ENCODE measurements around the gene TRAPPC3. TPM values are rescaled to one million over a fixed set of nuclear protein-coding genes. Genes with fewer than 3 reads are reported as not detected.
A peak's percentile ranks its signal among the peaks of the same experiment; 100 is the strongest.

The TRAPPC3 gene
- total RNA-seq, 4 donors from 2014 or later: 76.3 to 104 (median 83.2) TPM

DNA sequence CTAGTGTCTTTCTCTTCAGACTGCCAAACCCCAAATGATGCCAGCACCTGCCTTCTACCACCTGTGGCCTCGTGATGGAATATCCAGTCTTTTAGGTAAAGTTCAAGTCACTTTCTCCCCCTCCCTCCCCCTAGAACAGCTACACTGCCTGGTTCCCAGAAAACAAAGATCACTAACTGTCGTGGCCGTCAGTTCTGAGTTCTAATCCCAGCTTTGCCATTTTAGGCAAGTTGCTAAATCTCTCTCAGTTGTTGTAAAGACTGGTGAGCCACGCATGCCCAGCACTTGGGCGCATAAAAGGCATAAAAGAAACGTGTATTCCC lies 648 bp upstream of the TRAPPC3 start:
- TF ChIP-seq, protein P1, sequence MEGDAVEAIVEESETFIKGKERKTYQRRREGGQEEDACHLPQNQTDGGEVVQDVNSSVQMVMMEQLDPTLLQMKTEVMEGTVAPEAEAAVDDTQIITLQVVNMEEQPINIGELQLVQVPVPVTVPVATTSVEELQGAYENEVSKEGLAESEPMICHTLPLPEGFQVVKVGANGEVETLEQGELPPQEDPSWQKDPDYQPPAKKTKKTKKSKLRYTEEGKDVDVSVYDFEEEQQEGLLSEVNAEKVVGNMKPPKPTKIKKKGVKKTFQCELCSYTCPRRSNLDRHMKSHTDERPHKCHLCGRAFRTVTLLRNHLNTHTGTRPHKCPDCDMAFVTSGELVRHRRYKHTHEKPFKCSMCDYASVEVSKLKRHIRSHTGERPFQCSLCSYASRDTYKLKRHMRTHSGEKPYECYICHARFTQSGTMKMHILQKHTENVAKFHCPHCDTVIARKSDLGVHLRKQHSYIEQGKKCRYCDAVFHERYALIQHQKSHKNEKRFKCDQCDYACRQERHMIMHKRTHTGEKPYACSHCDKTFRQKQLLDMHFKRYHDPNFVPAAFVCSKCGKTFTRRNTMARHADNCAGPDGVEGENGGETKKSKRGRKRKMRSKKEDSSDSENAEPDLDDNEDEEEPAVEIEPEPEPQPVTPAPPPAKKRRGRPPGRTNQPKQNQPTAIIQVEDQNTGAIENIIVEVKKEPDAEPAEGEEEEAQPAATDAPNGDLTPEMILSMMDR (IDR thresholded peaks at IDR 0.05): no peak
- no peak for ATAC-seq (ENCODE audit: low FRiP score)
- no peak for DNase-seq (ENCODE audit: low spot score)

DNA sequence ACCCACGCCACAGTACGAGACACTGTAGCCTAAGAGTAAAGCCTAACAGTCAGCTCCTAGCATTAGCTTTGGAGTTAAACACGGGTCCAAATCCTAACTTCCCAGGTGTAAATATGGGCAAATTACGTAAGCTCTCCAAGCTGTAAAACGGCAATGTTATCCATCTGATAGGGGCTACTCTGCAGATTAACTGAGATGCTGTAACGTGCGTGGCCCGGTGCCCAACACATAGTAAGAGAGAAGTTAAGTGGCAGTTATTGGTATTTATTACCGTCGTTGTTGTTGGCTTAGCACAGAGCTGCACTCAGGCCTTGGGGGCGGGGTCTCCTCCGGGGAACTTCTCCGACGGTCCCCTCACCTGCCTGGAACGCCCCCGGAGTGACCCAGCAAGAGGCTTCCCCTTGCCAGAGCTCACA lies 457 bp downstream of the TRAPPC3 start:
- no peak for ATAC-seq (ENCODE audit: low FRiP score)
- TF ChIP-seq, protein P1 (IDR thresholded peaks at IDR 0.05): no peak
- DNase-seq (ENCODE audit: low spot score): peak; percentile 50

DNA sequence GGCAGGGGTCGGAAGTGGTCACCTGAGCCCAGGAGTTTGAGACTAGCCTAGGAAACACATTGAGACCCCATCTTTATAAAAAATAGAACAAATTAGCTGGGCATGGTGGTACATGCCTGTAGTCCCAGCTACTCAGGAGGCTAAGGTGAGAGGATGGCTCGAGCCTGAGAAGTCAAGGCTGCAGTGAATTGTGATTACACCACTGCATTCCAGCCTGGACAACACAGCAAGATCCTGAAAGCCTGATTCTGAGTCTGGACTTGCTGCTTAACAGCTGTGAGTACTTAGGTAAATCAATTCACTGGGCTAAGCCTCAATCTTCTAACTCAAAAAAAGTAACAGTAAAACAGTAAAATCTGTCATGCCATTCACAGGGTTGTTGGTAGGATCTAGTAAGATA lies 4.9 kb downstream of the TRAPPC3 start:
- ATAC-seq (ENCODE audit: low FRiP score) (no peak), DNase-seq (ENCODE audit: low spot score) (no peak)
- TF ChIP-seq, protein P1 (IDR thresholded peaks at IDR 0.05): no peak

DNA sequence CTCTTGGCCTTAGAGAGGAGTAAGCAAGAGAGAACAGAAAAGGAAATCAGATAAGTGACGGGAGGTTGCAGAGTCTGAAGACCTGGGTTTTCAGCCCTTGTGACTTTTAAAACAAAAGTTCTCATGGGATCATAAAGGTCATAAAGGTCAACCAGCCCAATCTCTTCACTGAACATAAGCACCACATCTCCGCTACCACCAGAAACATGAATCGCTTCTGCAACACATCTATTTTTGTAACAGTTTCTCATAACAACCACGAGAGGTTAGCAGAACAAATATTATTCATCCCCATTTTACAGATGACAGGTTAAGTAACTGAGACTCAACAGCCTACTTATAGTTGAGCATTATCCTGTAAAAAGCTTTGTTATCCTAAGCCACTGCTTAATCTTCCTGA lies 5.9 kb downstream of the TRAPPC3 start:
- ATAC-seq (ENCODE audit: low FRiP score): no peak
- DNase-seq (ENCODE audit: low spot score): no peak
- TF ChIP-seq, protein P1 (IDR thresholded peaks at IDR 0.05): no peak

DNA sequence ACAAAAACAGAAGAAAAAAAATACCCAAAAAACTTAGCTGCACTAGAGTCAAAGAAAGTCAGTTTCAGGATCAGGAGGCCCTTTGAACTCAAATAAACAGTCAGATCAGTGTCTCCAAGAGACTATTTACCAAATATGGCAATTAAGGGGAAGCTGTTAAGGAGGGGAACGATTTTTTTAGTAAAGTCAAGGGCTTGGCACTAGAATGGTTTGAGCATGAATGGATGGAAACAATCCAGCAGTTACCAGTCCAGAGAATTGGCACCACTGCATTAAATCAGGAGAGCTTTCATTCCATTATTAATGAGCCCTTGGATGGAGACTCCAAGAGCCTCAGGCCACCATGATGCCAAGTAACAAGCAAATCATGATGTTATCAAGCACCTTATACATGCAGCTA lies 7.2 kb downstream of the TRAPPC3 start:
- DNase-seq (ENCODE audit: low spot score) (no peak), ATAC-seq (ENCODE audit: low FRiP score) (no peak)
- TF ChIP-seq, protein P1 (IDR thresholded peaks at IDR 0.05): no peak

DNA sequence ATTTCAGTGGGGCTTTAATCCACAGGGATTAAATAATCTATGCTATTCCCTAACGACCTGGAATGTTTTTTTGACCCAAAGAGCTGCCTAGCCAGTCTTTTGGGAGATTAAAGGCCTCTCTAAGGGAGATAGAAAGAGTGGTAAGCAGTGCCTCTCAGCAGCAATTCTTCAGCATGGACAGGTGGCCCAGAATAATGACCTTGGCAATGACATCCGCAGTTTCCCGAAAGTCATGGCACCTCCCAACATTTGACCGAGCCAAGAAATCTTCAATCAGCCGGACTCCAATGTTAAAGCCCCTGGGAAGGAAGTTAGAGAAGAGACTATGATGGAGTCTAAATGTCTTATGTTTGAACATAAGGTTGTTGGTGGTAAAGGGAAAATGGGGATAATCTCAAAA lies 9.8 kb downstream of the TRAPPC3 start:
- ATAC-seq (ENCODE audit: low FRiP score): no peak
- TF ChIP-seq, protein P1 (IDR thresholded peaks at IDR 0.05): no peak
- no peak for DNase-seq (ENCODE audit: low spot score)

DNA sequence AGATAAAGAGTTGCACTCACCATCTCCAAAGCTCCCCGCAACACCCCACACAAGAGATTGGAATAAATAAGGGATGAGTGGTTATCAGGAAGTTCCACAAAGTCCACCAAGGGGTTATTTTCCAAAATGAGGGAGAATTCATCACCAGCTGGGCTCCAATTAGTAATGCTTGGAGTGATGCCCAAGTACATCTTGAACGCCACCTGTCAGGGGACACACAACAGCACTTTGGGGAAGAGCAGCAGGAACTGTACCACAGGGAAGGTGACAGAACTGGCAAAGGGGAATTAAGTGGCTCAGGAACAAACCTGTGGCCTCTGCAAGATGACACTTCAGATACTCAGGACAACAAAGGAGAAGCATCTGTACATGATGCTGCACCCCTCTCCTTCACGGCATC lies 11.5 kb downstream of the TRAPPC3 start:
- DNase-seq (ENCODE audit: low spot score) (no peak), ATAC-seq (ENCODE audit: low FRiP score) (no peak)
- TF ChIP-seq, protein P1 (IDR thresholded peaks at IDR 0.05): no peak
